ENCODE results near the gene NRDE2.
"Not testable (repeated sequence)": the region's sequence is repeated elsewhere in the genome, so short reads cannot be mapped to it uniquely, and the experiment has no call there.

The NRDE2 gene

GRCh38 chr14:90235179-90235976 lies 96.4 kb downstream of the NRDE2 start:
- peaks cover 45% of the 10 kb centered on the region for H3K9me3 ChIP-seq
- H3K27ac ChIP-seq = no peak overlapping the region
- no peak for TF ChIP-seq Cebpa-rat (IDR thresholded peaks at IDR 0.05)
- no peaks in the 10 kb centered on the region for H3K36me3 ChIP-seq
- H3K4me3 ChIP-seq = no peak overlapping the region
- no peaks in the 10 kb centered on the region for H4K20me1 ChIP-seq
- H3K4me1 ChIP-seq = no peaks in the 10 kb centered on the region
- H3K9ac ChIP-seq = no peak overlapping the region
- no peaks in the 10 kb centered on the region for H3K27me3 ChIP-seq
- no peak overlapping the region for H3K4me2 ChIP-seq

- H3K9ac ChIP-seq, H3K9me3 ChIP-seq, H3K27ac ChIP-seq, H3K4me1 ChIP-seq, H3K4me2 ChIP-seq, H3K27me3 ChIP-seq, H4K20me1 ChIP-seq, H3K36me3 ChIP-seq, H3K4me3 ChIP-seq: not testable (repeated sequence)
These were observed 101.8 kb downstream of the NRDE2 start for GRCh38 chr14:90229942-90230341.

GRCh38 chr14:90228478-90228877 lies 103.3 kb downstream of the NRDE2 start:
- Histone ChIP-seq H3K36me3 (no peaks in the 10 kb centered on the region), H3K9ac (no peak overlapping the region), H3K4me1 (no peaks in the 10 kb centered on the region), H3K4me3 (no peak overlapping the region), H3K9me3 (peaks cover 5% of the 10 kb centered on the region; the same call in 1 of the 2 replicates), H3K27me3 (no peaks in the 10 kb centered on the region), H3K27ac (no peak overlapping the region), H3K4me2 (no peak overlapping the region), H4K20me1 (no peaks in the 10 kb centered on the region)
- no peak for TF ChIP-seq Cebpa-rat (IDR thresholded peaks at IDR 0.05)
